Central memory CD4-positive, alpha-beta T cell (primary cell): ENCODE results near the gene GMNC.
"Not testable (repeated sequence)": the region's sequence is repeated elsewhere in the genome, so short reads cannot be mapped to it uniquely, and the experiment has no call there.

Experiments used
- DNase-seq: peaks from one replicate; pipeline ENCODE4 v3.0.0; 2022
- total RNA-seq, 3 experiments: gene quantifications; one replicate each; lab custom pipeline; 2026; lab: John Stamatoyannopoulos, UW

Gene GMNC, protein sequence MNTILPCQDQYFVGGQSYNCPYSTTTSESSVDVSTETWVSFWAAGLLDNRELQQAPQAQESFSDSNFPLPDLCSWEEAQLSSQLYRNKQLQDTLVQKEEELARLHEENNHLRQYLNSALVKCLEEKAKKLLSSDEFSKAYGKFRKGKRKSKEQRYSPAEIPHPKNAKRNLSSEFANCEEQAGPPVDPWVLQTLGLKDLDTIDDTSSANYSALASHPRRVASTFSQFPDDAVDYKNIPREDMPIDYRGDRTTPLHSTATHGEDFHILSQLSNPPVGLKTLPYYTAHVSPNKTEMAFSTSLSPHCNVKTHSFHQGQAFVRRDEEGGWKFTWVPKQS
- 0 reads per million in 3 experiments for total RNA-seq

DNA sequence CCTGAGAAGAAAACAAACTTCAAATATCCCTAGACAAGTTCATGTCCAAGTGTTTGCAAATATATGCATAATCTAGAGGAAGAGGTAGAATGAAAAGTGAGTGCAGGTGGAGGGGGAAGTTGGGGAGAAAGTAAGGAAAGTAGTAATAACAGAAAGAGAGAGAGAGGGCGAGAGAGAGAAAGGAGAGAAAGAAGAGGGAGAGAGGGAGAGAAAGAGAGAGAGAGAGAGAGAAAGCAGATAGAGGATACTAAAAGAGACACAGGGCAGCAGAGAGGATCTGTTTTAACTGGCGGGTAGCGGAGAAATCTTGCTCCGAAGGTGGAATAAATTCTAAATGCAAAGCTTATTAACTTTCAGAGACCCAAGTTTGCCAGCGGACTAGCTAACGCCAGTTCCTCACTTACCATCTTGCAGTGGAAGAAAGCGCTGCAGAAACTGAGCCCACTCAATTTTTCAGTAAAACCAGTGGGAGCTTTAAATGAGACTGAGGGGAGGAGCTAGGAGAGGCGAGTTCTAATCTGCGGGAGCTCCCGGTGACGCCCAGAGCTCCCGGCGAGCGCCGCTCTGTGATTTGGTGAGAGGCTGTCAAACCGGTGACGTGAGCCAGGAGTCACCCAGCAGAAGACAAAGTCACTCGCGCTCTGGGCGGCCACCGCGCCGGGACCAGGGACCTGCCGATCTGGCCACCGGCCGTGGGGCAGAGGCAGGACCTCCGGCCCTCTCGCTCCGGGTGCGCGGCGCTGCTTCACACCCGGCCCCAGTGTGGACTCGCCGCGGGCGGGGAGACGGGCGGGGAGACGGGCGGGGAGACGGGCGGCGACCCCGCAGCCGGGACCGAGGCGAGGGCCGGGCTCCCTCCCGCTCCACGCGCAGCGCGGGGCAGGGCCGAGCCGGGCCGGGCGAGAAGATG, at the start of gene GMNC:
Gene GMNC, minus strand, starts transcription at position 486 of the 910 bp plus-strand sequence. Its CDS starts 79 bp downstream, at position 407.
- DNase-seq = no peak

DNA sequence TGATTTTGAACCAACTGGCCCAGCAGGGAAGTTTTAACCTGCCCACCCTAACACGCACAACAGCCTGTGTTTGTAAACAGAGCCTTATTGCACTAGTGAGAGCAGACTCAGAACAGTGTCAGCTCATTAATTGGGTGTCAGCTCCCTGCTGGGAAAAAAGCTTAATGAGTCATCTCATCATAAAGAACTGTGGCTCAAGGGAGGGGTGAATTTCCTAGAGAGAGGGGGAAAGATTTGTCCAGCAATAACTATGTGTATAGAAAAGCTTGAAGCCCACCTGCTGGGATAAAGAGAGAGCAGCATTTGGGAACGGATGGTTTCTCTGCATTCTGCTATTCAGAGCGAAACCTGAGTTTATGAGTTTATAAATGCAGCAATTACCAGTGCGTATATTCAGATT, 48.9 kb upstream of the GMNC start:
- DNase-seq = no peak

DNA sequence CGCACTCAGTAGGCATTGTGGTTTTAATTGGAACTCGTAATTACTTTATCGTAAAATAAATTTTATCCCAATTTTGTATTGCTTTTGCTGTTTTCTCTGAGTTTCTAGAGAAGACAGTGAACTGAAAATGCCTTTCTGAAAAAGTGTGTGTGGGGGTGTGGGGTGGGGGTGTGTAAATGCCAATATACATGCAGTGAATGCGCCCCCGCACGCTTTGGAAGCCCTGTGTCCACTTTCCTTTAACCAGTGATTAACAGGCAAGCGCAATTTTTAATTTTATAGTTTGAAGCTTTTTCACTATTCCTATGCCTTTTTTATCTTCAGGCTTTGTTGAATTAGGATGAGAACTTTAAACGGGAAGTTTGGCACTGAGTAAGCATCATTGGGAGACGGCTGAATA, 47.4 kb upstream of the GMNC start:
- DNase-seq = no peak

DNA sequence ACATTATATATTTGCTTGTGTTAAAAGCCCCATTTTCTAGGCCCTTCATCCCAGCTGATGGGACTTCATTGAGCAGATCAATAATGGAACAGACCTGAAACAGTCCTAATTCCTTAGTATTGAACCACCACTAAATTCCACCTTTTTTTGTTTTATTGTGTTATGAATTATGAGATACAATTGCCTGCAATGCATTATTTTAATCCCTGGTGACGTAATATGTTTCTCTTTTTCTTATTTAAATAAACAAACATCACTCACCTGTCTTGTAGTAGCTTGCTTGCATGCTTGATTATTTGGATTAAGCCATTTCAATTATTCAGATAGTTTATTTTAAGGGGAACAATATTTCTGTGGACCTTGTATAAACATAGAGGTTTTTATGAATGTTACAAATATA, 40.7 kb upstream of the GMNC start:
- DNase-seq = no peak

DNA sequence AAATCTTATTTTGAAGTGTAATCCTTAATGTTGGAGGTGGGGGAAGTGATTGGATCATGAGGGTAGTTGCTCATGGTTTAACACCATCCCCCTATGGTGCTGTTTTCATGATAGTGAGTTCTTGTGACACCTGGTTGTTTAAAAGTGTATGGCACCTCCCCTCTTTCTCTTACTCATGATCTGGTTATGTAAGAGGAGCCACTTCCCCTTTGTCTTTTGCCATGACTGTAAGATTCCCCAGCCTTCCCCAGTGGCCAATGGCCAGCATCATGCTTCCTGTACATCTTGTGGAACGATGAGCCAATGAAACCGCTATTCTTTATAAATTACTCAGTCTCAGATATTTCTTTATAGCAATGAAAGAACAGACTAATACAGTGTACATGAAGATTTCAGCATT, 39.8 kb upstream of the GMNC start:
- DNase-seq = no peak

DNA sequence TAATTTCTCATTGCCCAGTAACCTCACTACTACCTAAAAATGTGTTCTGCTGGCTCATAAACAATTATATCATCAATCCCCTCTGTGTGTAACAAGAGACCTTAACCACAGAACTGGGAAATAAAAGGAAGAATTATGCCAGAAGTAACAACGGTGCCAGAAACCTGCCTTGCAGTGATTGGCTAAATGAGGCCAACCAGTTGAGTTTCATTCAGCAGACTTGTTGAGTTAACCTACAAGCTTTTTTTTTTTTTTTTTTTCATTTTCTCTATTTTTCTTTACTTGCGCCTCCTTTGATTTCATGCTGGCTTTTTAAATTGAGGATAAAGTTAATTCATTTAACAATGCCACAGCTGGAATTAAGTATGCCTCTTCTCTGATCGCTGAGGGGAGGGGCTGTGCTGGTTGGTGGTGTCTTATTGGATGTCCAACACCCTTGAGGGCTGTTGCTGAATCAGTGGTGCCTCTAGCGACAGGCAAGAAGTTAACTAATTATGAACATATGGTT, 30.0 kb upstream of the GMNC start:
- DNase-seq = no peak

DNA sequence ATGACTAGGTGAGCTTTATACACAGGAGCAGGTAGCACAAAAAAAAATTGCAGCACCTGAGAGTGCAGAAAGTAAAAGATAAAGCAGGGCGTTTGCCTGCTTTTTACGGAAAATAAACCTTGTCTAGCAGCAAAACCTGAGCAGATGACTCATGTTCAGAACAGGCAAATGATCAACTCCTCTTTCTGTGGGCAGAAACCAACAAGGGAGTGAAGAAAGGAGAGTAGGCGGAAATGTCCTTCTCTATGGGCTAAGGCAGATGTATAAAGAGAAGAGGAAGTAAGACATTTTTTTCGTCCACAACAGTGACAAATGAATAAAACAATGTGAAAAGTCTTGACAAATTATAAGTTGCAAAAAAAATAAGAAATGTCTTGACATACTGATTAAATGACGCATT, 24.5 kb upstream of the GMNC start:
- no peak for DNase-seq

DNA sequence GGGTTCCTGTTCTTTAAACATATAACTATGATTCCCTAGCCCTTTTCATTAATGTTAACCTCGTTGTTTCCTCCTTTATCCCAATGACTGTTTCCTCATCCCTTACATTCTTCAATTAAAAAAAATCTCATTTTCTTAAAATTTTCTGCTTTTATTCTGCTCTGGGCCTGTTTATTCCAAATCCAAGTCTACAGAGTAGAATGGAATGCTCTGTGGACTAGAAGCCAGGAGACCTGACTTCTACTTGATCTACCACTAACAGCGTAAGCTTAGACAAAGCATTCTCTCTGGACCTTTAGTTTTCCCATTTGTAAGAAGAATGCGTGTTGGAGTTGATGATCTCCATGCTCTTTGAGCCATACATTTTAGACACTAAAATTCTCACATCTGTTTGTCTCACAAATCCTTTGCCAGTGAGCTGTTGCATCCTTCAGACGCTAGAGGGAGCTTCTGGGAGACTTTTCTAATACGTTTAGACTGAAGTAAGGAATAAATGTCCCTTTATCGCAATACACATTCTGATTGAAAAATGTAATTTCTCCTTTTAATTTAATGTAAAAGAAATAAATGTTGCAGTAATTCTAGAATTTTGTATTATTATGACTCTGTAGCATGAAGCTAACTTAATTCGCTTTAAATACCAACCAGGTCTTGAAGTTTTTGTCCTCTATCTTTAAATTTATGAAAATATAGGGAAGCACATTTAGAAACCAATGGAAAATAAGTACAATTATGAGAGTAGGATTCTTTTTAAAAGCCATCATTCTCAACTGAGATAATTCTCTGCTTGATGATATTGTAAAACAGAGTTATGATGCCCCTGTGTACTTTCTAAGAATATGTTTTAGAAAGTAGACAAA, 21.7 kb upstream of the GMNC start:
- DNase-seq = no peak

DNA sequence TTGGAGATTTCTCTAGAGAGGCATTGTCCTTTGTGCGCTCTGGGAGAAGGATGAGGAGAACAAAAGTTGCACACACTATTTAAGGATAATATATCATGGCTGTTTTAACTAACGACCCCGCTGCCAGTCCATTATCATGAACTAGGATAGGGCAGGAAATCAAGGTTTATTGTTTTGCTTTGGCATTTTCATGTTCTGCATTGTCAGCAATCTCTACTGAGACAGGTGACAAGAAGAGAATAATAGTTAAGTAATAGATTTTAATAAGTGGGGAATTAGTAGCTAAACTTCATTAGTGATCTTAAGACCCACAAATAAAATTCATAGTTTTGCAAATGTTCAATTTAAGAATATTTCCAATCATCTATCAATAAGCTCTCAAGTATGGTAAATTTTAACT, 20.6 kb upstream of the GMNC start:
- DNase-seq = no peak

DNA sequence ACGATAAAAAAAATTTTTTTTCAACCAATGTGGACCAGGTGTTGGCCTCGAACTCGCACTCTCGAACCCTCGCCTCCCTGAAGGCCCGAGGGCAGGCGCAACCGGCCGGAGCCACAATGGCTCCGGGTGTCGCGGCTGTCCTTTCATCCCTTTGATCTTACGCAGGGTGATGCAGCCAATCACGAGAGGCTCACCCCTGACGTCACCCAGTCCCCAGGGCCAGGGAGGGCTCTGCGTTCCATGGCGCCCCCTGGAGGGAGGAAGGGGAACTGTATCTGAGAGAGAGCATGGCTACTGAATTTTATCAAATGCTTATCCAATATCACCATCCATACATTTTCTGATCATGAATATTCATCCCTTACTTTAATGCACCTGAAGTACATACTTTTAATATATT, 15.4 kb upstream of the GMNC start:
- DNase-seq = no peak

DNA sequence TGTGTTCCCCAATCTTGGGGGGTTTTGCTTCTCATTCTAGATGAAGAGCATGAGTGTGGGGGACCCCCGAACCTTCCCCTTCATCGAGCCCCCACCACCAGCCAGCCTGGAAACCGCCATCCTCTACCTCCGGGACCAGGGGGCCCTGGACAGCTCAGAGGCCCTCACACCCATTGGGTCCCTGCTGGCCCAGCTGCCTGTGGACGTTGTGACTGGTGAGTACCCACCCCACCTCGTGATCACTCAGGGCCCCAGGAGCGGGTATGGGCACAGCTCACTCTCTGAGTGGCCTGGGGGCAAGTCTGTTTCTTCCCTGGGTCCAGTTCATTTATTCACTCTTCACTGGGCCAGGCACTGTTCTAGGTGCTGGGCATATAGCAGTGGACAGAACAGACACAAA, 13.9 kb upstream of the GMNC start:
- not testable (repeated sequence) for DNase-seq

DNA sequence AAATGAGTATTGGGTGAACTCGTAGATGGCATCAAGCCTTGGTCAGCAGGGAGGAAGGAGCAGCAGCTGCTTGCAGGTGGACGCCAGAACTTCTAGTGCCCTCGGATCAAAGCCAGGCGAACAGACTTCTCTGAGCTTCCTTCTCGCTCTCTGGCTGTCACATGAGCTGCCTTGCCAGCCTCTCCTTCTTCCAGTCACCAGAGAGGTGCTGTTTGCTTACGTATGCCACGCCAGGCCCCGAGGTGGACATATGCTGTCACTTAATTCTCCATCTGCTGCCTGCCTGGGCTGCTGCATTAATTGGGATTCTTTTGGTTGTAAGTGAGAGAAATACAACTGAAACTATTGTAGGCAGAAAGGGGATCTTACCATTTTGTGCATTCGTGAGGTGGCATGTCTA, 12.6 kb upstream of the GMNC start:
- DNase-seq = not testable (repeated sequence)

DNA sequence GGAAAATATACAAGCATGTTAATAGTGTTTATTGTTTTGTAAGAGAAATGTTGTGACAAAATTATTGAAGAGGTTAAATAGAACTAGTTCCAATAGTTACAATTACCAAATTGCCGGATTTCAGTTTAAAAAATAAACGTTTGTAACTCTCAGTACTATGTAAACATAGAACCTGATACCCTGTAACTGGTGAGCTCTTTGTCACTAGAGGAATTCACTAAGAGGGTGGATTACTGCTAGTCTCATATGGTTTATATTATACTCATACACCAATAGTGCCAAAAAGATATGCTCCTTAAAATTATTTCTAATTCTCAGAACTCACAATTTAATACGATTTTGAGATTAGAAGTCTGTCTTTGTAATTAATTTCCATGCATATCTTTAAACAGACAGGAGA, 7.6 kb upstream of the GMNC start:
- DNase-seq = no peak

DNA sequence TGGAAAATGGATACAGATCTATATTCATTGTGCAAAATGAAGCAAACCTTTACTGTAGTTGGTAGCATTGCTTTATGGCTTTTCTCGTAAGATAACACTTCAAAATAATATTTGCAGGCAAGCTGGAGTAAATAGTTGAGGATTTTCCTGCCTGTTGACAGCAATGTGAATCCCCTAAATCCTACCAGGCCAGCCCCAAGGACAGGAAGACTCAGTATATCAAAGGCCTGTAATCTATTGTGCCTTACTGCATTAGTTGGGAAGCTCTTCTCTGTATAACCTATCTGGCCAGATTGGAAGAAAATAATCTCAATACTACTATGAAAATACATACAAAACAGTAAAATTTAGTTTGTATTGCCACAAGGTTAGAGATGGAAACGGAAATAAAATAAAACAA, 4.6 kb upstream of the GMNC start:
- DNase-seq = no peak

DNA sequence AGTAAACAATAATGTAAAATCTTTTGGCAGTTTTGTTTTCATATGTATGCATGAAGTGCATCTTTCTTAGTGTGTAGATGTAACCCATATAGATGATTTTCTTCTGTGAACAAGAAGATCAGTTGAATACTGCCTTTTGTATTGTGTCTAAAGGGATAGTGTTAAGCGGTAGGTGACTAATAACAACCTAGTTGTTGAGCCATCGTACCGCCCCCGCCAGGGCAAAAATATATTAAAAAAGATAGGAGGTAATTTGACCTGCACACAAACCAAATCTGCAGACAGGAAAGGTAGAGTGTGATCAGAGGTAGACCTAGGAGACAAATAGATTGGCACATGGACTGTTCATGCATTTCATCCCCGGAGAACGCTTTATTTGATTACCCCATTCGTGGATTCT, 3.3 kb upstream of the GMNC start:
- DNase-seq = no peak

DNA sequence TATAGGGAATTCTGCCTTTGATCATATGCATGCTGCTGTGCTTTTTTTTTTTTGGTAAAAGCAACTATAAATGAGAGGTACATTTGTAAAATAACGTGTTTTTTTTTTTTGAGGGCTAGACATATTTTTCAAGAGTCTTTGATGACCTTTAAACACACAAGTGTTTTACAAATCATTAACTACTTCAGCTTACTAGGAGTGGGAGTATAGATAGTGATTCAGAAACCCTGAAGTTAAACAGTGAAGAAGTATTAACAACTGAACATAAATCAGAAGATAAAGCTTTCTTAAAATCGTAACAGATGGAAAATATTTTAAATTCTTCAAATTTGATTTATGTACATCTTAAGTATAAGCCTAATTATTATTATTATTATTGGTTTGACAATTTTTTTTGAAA, 2.9 kb upstream of the GMNC start:
- no peak for DNase-seq

DNA sequence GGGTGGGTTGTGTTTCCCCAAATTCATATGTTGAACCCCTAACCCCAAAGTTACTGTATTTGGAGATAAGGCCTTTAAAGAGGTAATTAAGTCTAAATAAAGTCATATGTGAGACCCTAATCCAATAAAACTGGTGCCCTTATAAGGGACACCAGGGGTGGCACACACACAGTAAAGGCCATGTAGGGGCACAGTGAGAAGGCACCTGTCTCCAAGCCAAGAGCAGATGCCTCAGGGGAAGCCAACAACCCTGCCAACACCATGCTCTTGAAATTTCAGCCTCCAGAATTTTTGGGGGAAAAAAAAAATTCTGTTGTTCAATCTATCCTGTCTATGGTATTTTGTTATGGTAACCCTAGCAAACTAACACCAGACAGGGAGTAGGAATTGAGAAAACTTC, 1.5 kb upstream of the GMNC start:
- DNase-seq = no peak

DNA sequence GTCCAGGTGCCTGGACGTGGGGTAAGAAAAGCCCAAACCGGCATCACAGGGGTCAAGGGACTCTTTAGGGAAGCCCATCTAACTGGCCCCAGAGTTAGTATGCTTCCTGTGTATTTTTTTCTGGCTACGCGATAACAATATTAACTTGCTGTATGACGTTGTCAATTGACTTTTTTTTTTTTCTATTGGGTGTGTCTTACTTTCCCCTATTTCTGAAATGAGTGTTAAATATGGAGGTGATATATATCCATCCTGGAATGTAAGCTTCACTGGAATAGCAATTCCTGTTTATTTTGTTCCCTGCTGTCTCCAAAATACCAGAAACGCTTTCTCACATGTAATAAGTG, 598 bp upstream of the GMNC start:
- DNase-seq = no peak

DNA sequence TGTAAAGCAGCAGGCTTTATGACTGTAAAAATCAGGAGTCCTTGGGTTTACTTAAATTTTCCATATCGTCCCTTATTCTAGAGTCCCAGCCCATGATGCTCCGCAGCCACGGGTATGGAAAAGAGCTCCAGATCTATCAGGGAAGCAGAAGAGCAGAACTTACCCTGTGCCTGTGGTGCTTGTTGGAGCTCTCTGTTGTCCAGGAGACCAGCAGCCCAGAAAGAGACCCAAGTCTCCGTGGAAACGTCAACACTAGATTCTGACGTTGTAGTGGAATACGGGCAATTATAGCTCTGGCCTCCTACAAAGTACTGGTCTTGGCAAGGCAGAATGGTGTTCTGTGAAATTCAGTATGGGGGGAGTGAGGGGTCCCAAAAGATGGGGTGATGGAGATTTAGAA, 2.0 kb downstream of the GMNC start:
- no peak for DNase-seq

DNA sequence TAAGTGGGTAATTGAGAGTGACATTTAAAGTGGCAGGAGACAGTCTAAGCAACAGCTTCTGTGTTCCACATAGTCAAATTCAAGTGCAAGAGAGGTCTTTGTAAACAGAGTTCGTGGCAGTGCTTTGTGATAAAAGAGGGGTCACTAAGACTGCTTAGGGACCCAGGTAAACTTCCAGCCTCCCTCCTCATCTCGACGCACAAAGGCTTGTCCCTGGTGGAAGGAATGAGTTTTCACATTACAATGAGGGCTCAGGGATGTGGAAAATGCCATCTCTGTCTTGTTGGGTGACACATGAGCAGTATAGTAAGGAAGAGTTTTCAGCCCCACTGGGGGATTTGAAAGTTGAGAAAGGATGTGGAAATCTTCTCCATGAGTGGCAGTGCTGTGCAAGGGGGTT, 7.3 kb downstream of the GMNC start:
- DNase-seq = no peak

DNA sequence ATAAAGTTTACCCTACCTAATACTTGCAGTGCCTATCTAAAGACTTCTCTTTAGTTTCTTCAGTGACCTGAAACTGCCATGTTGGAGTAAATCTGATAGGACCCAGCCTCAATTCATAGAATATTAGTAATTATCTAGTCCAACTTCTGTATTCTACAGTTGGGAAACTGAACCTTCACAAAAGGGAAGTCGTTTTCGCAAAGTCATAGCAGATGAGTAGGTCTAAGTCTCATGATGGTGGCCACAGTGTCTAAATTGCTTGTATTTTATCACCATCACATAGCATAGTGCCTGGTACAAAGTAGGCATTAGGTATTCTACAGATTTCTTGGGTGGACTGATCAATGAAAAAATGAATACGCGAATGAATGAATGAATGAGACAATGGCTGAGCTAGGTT, 8.4 kb downstream of the GMNC start:
- no peak for DNase-seq

DNA sequence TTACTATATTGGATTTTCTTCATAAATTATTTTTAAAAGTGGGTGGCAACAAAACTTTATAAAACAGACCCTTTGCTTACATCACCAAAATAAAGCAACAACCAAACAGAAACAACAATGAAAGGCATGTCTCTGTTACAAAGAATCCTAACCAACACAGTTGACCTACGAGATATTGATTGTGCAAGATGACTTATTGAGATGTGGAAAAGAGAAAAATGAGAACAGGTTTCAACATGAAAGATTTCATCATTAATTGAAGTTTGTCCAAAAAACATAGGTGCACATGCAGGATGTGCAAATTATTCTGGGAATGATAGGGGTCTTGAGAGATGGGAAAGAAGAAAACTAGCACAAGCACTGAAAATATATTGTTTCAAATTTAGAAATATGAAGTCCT, 9.0 kb downstream of the GMNC start:
- DNase-seq = no peak

DNA sequence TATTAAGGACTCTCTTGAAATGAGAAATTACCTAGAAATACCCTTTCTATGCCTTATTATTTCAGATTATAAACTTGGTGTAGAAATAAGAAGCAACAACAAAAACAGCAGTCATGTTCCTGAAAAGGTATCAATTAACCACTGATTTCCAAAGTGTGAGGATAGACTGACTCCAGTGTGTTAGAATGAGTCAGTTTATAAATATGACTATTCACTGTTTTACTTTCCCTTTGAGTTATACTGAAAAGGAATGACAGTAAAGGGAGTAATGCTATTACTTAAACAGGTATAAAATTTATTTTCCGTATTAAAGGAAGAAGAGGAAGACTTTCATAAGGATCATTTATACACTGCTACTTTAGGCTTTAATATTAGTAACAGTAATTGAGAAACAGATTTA, 12.9 kb downstream of the GMNC start:
- no peak for DNase-seq
